C4-2B (cell line): ENCODE results near the gene EHBP1.
"Not testable (repeated sequence)": the region's sequence is repeated elsewhere in the genome, so short reads cannot be mapped to it uniquely, and the experiment has no call there.

Source experiments
- H3K27ac ChIP-seq: fragments of 450-650 bp; 2 replicates; pipeline ENCODE4 v1.5.1; 2017
- ZFX ChIP-seq: fragments of 450-650 bp; IDR thresholded peaks from 2 replicates; pipeline ENCODE4 v1.6.1; 2017
- TF ChIP-seq, protein P1 (sequence below): fragments of 450-650 bp; conservative IDR thresholded peaks from 2 replicates; pipeline ENCODE4 v1.5.1; 2017; ENCODE audit warnings: mild to moderate bottlenecking

The EHBP1 gene

DNA sequence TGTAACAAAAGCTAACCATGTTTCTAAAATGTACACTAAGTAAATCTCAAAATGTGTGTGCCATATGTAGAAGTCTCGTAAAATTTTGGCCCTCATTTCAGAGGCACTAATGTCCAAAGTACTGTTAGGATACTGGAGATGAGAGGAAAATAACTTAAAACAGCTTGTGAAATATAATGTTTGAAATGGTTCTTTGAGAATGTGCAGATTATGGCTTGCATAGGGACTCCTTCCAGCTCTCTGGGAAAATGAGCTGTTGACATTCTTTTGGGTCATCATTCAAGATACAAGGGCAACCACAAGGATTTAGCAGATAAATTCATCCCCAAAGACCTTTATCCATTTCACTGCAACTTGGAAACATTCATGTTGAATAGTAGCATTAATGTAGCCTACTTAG, 307.0 kb downstream of the EHBP1 start:
- no peak overlapping the region for H3K27ac ChIP-seq
- TF ChIP-seq ZFX = no peak
- TF ChIP-seq, protein P1, sequence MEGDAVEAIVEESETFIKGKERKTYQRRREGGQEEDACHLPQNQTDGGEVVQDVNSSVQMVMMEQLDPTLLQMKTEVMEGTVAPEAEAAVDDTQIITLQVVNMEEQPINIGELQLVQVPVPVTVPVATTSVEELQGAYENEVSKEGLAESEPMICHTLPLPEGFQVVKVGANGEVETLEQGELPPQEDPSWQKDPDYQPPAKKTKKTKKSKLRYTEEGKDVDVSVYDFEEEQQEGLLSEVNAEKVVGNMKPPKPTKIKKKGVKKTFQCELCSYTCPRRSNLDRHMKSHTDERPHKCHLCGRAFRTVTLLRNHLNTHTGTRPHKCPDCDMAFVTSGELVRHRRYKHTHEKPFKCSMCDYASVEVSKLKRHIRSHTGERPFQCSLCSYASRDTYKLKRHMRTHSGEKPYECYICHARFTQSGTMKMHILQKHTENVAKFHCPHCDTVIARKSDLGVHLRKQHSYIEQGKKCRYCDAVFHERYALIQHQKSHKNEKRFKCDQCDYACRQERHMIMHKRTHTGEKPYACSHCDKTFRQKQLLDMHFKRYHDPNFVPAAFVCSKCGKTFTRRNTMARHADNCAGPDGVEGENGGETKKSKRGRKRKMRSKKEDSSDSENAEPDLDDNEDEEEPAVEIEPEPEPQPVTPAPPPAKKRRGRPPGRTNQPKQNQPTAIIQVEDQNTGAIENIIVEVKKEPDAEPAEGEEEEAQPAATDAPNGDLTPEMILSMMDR = no peak

DNA sequence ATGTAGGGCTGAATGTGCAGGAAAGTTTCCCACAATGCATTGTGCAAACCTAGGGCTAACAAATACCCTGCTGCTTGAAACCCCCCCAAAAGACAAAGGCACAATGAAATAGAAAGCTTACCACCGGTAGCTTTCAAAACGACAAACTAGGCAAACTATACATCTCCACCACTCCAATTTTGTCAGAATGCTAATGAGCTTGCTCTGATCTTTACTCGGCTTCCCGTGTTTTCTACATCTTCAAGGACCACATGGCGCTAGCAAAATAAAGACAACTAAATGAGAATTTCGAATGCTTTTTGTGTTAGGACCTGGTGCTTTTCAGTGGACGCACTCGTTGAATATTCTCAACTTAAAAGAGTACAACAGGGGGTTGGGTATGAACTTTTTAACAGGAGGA, 307.9 kb downstream of the EHBP1 start:
- TF ChIP-seq, protein P1 = no peak
- no peak for TF ChIP-seq ZFX

DNA sequence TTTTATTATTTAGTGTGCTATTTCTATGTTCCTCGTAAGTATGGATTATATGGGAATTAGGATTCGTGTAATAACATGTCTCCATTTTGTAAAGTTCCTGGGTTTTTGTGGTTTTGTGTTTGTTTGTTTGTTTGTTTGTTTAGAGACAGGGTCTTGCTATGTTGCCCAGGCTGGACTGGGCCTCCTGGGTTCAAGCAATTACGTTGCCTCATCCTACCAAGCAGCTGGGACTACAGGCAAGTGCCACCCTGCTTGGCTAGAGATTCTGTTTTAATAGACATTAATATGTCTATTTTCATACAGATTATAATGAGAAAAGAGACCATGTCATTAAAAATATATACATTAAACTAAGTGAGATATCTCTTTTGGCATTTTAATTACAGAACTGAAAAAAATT, 309.9 kb downstream of the EHBP1 start:
- H3K27ac ChIP-seq = no peak overlapping the region
- TF ChIP-seq ZFX = no peak
- TF ChIP-seq, protein P1 = no peak

More for the DNA sequence above, 307.9 kb downstream of the EHBP1 start:
- no peak overlapping the region for H3K27ac ChIP-seq

DNA sequence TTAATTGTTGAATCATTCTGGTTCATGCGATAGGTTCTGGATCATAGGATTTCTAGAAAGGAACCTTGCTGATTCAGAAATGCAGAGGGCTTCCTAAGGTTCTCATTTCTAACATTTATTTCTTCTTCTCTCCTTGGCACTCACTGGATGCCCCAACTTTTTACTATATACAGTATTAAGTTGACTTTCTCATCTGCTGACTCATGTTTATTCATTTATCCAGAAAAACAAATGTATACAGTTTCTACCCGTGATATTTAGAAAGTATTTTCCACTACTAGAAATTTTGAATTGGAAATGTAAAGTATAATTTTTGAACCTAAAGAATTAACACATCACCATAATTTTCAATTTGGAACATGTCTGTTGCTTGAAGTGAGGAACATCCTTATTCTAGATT, 312.9 kb downstream of the EHBP1 start:
- no peak for TF ChIP-seq ZFX
- TF ChIP-seq, protein P1 = no peak
- no peak overlapping the region for H3K27ac ChIP-seq

DNA sequence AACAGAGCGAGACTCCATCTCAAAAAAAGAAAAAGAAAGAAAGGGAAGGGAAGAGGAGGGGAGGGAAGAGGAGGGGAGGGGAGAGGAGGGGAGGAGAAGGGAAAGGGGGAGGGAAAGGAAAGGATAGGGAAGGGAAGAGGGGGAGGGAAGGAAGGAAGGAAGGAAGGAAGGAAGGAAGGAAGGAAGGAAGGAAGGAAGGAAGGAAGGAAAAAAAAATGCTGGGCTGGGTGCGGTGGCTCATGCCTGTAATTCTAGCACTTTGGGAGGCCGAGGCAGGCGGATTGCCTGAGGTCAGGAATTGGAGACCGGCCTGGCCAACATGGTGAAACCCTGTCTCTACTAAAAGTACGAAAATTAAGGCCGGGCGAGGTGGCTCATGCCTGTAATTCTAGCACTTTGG, 314.2 kb downstream of the EHBP1 start:
- H3K27ac ChIP-seq = not testable (repeated sequence)

DNA sequence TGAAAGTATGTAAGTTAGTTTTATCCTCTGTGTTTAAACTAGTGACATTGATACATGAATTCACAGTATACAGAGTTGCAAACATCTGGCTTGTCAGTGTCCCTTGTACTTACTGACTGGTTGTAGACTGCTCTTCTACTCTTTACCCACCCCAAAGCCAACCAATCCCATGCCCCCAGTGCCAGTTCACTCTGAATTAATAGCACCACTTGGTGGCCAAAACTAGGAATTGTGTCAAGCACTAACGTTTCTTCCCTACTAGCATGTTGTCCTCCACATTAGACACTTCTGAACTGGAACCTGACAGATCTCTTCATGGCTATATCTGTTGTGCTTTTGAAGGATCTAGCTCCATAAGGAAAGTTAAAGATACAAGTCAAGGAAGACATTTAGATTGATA, 317.9 kb downstream of the EHBP1 start:
- H3K27ac ChIP-seq = no peak overlapping the region
- TF ChIP-seq ZFX = no peak
- TF ChIP-seq, protein P1 = peak; percentile 50

DNA sequence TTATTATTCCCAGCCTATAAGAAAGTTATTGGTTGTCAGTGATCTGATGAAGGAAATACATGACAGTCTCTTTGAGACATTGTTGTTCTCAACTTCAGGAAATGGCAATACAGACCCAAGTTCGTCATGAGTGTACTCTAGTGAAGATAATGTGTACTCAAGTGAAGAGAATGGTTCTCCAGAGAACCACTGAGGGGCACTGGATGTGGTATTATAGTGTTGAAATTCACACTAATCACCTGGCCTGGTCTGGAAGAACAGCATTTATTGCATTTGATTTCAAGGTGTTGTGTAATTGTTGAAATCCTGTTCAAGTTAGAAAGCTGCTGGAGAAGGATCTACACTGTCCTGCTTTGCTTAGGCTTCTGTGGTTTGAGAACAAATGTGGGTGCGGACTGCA, 321.7 kb downstream of the EHBP1 start:
- no peak overlapping the region for H3K27ac ChIP-seq
- TF ChIP-seq, protein P1 = no peak
- no peak for TF ChIP-seq ZFX

DNA sequence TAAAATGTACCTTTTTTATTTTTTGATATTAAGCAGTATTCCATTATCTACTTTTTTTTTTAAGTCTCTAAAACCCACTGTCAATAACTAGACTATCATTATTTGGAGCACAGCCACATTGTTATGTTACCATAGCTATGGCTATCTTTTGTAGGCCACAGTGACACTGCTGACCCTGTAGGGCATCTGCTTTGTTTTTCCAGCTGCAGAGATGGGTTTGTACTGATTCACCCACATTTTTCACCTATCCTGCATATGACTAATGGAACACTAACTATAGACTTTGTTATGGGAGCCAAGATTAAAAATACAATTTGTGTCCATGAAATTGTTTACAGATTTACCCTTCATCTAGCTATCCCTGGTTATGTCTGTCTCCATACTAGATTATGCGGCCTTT, 323.5 kb downstream of the EHBP1 start:
- TF ChIP-seq, protein P1 = no peak
- TF ChIP-seq ZFX = no peak
- no peak overlapping the region for H3K27ac ChIP-seq
